Measurements from ENCODE around the gene FKTN.
"Not testable (repeated sequence)": the region's sequence is repeated elsewhere in the genome, so short reads cannot be mapped to it uniquely, and the experiment has no call there.

Gene FKTN

GRCh38 chr9:105557804-105558610, at the start of gene FKTN:
TSS of gene FKTN (plus strand) at chr9:105558131. CDS start at chr9:105575033, 16,902 bp downstream.
- DNase-seq: peak; percentile 69

GRCh38 chr9:105508530-105508929, 49.4 kb upstream of the FKTN start:
- no peak for DNase-seq

- no peak for DNase-seq
Observed at GRCh38 chr9:105510024-105510423, 47.9 kb upstream of the FKTN start.

DNA sequence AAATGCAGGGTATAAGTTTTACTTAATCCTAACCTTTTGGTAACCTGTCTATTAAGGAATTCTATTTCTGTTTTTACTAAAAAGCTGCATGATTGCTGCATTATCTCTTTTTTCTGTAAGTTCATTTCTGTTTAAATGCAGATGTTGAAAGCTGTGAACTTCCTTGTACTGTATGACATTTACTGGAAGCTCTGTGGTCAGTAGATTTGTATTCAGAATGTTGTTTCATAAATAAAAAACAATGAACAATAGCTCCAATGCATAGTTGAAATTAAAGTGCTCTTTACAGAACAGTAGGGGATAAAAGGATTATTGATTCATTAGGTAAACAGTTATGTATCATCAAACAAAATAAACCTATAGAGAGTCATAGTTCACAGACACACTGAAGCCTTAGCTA, 46.5 kb upstream of the FKTN start:
- no peak for DNase-seq

- DNase-seq: no peak
Observed at GRCh38 chr9:105515811-105516413, 42.0 kb upstream of the FKTN start.

DNA sequence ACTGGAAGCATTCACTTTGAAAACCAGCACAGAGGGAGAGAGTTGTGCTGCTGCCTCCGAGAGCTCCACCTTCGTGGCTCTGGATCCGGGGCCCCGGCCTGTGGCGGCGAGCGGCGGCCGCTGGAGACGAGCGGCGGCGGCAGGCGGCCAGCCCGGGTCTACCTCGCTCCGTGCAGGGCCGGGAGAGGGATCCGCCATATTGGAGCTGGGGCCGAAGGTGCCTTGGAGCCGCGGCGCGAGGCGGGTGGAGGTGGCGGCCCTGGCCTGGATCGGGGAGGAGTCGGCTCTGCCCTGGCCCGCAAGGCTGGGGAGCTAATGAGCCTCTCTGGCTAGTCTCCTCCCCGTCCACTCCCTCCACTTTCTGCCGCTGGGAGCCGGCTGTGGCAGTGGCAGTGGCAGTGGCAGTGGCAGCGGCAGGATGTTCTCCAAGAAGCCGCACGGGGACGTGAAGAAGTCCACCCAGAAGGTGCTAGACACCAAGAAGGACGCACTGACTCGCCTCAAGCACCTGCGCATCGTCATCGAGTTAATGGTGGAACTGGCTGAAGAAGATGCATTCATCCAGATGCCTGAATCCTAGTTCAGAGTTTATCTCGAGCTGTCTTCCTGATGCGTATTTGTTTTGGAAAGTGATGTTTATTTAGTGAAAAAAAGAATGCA, 38.1 kb upstream of the FKTN start:
- not testable (repeated sequence) for DNase-seq

DNA sequence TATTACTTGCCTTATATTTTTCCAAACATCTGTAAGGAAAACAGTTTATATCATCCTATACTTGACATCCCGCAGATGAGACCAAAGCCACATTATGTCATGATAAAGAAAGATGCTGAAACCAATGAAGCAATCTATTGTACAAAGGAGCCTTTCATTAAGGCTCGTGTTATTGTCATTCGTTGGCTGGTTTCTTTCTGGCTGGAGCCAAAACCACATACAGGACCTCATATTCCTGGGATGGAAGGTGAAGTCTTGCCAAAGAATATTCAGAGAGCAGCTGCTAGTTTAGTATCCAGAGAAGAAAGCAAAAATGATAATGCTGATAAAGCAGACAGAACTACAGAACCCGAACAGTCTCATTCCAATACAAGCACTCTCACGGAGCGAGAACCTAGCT, 36.9 kb upstream of the FKTN start:
- DNase-seq: not testable (repeated sequence)

DNA sequence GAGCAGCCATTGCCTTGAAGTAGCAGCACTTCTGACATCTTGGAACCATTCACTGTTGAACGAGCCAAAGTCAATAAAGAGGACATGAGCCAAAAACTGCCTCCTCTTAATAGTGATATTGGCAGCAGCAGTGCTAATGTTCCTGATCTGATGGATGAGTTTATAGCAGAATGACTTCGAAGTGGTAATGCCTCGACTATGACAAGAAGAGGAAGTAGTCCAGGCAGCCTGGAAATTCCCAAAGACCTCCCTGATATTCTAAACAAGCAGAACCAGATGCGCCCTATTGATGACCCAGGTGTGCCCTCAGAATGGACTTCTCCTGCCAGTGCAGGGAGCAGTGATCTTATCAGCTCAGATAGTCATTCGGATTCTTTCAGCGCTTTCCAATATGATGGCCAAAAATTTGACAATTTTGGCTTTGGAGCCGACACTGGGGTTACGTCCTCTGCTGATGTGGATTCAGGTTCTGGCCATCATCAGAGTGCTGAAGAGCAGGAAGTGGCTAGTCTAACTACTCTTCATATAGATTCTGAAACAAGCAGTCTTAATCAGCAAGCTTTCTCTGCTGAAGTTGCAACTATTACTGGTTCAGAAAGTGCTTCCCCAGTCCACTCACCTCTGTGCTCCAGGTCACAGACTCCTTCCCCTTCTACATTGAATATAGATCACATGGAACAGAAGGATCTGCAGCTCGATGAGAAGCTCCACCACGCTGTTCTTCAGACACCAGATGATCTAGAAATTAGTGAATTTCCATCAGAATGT, 35.1 kb upstream of the FKTN start:
- not testable (repeated sequence) for DNase-seq

GRCh38 chr9:105531530-105531929, 26.4 kb upstream of the FKTN start:
- no peak for DNase-seq

DNA sequence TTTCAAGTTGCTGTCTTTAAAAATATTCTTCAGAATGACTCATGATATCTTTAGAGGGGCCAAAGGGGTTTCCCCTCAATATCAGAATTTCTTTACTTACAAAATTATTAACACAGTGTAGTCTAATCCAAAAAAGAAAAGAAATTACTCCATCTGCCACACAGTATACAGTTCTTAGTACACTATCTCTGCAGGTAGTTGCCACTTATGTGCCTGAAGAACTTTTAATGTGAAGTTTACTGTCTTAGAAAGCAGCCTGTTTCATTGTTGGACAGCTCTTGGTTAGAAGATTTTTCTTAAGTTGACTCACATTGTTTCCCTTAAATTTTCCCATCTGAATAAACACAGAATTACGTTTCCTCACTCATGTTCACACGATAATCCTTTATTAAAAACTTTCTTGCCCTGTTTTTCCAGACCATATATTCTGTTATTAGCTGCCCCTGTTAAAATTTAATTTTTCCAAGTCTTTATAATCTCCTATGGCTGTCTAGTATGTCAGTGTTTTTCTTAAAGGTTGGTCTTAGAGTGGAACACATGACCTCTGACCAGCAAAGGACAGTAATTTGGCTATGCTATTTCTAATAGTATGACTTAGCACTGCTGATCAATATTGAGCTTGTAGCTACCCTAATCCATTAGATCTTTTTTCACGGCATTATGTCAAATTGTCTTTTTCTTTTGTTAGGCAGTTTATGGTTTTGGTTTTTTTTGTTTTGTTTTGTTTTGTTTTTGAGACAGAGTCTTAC, 21.8 kb upstream of the FKTN start:
- no peak for DNase-seq

GRCh38 chr9:105539452-105539851, 18.5 kb upstream of the FKTN start:
- DNase-seq: no peak

GRCh38 chr9:105541838-105542237, 16.1 kb upstream of the FKTN start:
- DNase-seq: no peak

GRCh38 chr9:105554042-105554441, 3.9 kb upstream of the FKTN start:
- no peak for DNase-seq

GRCh38 chr9:105572455-105572854, 14.5 kb downstream of the FKTN start:
- no peak for DNase-seq

- not testable (repeated sequence) for DNase-seq
Observed at GRCh38 chr9:105579952-105580351, 22.0 kb downstream of the FKTN start.

- not testable (repeated sequence) for DNase-seq
Observed at GRCh38 chr9:105581550-105581949, 23.6 kb downstream of the FKTN start.

- DNase-seq: no peak
Observed at GRCh38 chr9:105593145-105593544, 35.2 kb downstream of the FKTN start.

DNA sequence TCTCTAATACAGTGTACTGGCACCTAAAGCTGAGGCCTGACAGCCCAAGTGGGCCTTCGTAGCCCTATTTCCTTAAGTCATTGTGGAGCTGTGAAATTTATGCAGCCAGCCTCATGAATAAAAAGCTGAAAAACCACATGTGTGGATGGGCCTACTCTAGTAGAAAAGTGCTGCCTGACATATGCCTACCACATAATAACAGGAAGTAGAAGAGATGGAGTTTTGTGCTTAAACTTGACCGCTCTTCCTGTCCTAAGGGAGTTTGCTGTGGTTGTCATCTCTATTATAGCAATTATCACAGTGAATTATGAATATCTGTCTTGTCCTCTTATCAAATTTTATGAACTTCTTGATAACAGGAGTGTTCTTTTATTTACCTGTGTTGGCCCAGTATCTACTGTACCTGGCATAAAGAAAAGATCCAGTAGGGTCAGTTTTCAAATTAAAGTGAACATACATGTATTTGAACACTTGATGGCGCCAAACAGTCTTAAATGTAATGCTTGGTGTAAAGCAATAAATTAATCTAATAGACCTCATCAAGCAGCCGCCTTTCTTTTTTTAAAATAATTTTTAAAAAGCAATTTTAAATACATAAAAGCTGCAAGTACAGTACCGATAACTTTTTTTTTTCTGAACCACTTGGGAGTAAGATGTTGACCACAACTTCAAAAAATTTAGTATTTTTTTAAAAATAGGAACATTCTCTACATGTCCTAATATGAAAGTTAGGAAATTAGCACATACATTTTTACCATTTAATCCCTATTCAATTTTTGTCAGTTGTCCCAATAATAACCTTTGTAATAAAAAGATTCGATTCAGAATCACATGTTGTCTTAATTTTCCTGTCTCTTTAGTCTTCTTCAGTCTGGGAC, 51.0 kb downstream of the FKTN start:
- peak; percentile 43 for DNase-seq

- no peak for DNase-seq
Observed at GRCh38 chr9:105621001-105621400, 63.1 kb downstream of the FKTN start.

- DNase-seq: no peak
Observed at GRCh38 chr9:105625088-105625487, 67.2 kb downstream of the FKTN start.

DNA sequence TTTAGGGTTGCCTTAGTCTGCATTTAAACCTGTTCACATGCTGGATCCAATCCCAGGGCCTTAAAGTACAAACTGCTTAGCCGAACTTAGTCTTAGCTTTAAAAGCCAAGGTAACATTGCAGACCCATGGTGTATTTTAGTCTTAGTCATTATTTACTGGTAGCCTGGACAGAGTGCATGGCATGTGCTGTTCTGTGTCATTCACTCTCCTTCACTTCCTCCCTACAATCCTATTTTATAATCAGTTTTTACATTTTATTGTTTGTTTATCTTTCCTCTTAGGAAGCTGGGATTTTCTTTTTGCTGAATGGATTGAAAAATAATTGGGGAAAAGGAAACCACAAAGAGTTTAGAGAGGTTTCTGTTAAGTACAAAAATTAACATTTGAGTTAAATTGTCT, 74.9 kb downstream of the FKTN start:
- no peak for DNase-seq
